K562 (cell line): ENCODE data around the gene NES. TPM values are rescaled to one million over a fixed set of nuclear protein-coding genes. Genes with fewer than 3 reads are reported as not detected.
A peak's percentile ranks its signal among the peaks of the same experiment; 100 is the strongest.

ENCODE experiments used
- BHLHE40 ChIP-seq: IDR thresholded peaks from 2 replicates; pipeline ENCODE4 v1.6.1; 2011; ENCODE audit warnings: low read length, improper control_type of control experiment
- BRD4 ChIP-seq: fragments of 200-600 bp; sonication (generic); IDR thresholded peaks from 2 replicates; pipeline ENCODE4 v1.6.1; 2017; ENCODE audit warnings: inconsistent platforms
- CCAR2 ChIP-seq: fragments of 200-400 bp; formaldehyde crosslinking; IDR thresholded peaks from 2 replicates; pipeline ENCODE4 v1.6.1; 2017; ENCODE audit warnings: mild to moderate bottlenecking, low read depth, low read length
- HCFC1 ChIP-seq: IDR thresholded peaks from 2 replicates; pipeline ENCODE4 v1.6.1; 2012; ENCODE audit warnings: low read depth, low read length, improper control_type of control experiment
- HDGF ChIP-seq: fragments of 450-650 bp; IDR thresholded peaks from 2 replicates; pipeline ENCODE4 v1.6.1; 2016
- IRF2 ChIP-seq: sonication (generic); formaldehyde crosslinking; IDR thresholded peaks from 2 replicates; pipeline ENCODE4 v1.8.1; 2022; ENCODE audit warnings: mild to moderate bottlenecking, missing genetic modification reagents
- KAT7 ChIP-seq: sonication (generic); formaldehyde crosslinking; IDR thresholded peaks from 2 replicates; pipeline ENCODE4 v1.8.0; 2022; ENCODE audit warnings: missing genetic modification reagents, mild to moderate bottlenecking, borderline replicate concordance
- LEF1 ChIP-seq: fragments of 450-650 bp; IDR thresholded peaks from 2 replicates; pipeline ENCODE4 v1.6.1; 2016; ENCODE audit warnings: mild to moderate bottlenecking
- PRMT5 ChIP-seq: sonication (generic); formaldehyde crosslinking; IDR thresholded peaks from 2 replicates; pipeline ENCODE4 v1.5.0; 2020; ENCODE audit warnings: missing genetic modification reagents
- SIN3B ChIP-seq: fragments of 450-650 bp; IDR thresholded peaks from 2 replicates; pipeline ENCODE4 v1.6.1; 2017; ENCODE audit warnings: low read depth, mild to moderate bottlenecking, moderate library complexity
- TCF3 ChIP-seq: sonication (generic); formaldehyde crosslinking; IDR thresholded peaks from 2 replicates; pipeline ENCODE4 v1.4.0; 2020; ENCODE audit warnings: mild to moderate bottlenecking, missing genetic modification reagents
- YY1 ChIP-seq, 3 experiments: IDR thresholded peaks; 2 replicates each; pipeline ENCODE4 v1.6.1; 2011; ENCODE audit warnings: low read length in 2 of 3, mild to moderate bottlenecking in 2 of 3, moderate library complexity in 2 of 3, borderline replicate concordance in 1 of 3, control low read depth in 1 of 3, low read depth in 1 of 3; ENCODE audit not compliant: insufficient read depth in 3 of 3, insufficient replicate concordance in 2 of 3, control insufficient read depth in 1 of 3, insufficient read length in 1 of 3; ENCODE audit errors: extremely low read depth in 1 of 3
- ZFP36 ChIP-seq: fragments of 150-350 bp; IDR thresholded peaks from 2 replicates; pipeline ENCODE4 v1.6.1; 2018; ENCODE audit warnings: low read length, low read depth; ENCODE audit not compliant: partially characterized antibody
- ZNF12 ChIP-seq: sonication (generic); formaldehyde crosslinking; IDR thresholded peaks from 2 replicates; pipeline ENCODE4 v1.4.0; 2020; ENCODE audit warnings: mild to moderate bottlenecking, missing genetic modification reagents
- ZNF507 ChIP-seq: conservative IDR thresholded peaks from 2 replicates; pipeline ENCODE4 v1.6.1; 2017; ENCODE audit warnings: missing genetic modification characterization, missing compliant biosample characterization
- ZNF696 ChIP-seq: fragments of 250-450 bp; sonication (Bioruptor Pico); conservative IDR thresholded peaks from 2 replicates; pipeline ENCODE4 v1.4.0; 2020; ENCODE audit warnings: mild to moderate bottlenecking, moderate library complexity
- ZNF76 ChIP-seq: fragments of 250-450 bp; sonication (Bioruptor Pico); IDR thresholded peaks from 2 replicates; pipeline ENCODE4 v1.4.0; 2020; ENCODE audit warnings: mild to moderate bottlenecking, moderate library complexity, borderline replicate concordance
- polyA plus RNA-seq, 8 experiments: library from polyadenylated mRNA; depleted of rRNA in 4 of 8; stranded (reverse) in 5 of 8; unstranded in 3 of 8; fragments of >200 nt; fragmentation: Nextera tagmentation in 2 of 8; fragmentation: Illumina TruSeq in 1 of 8; extraction: Ambion mirVana in 2 of 8; extraction: Trizol in 1 of 8; gene quantifications; 2 replicates each; pipeline versions ENCODE4 v1.2.1 to v1.2.3, GENCODE V29; 2011 to 2014; ENCODE audit warnings: inconsistent platforms in 1 of 8, missing spikeins in 1 of 8
- total RNA-seq, 7 experiments: library from RNA; depleted of rRNA in 6 of 7; stranded (reverse); fragments of >200 nt in 6 of 7; fragmentation: Illumina TruSeq in 2 of 7; extraction: Trizol in 2 of 7; gene quantifications; 2 replicates each; pipeline versions ENCODE4 v1.2.1 to v1.2.3, GENCODE V29; 2011 to 2021; ENCODE audit warnings: low replicate concordance in 1 of 7
- TF ChIP-seq, protein P1 (sequence below): sonication (generic); formaldehyde crosslinking; IDR thresholded peaks from 2 replicates; pipeline ENCODE4 v1.8.0; 2023; ENCODE audit warnings: missing genetic modification reagents, mild to moderate bottlenecking, borderline replicate concordance
- TF ChIP-seq, protein P2 (sequence below): fragments of 450-650 bp; formaldehyde crosslinking; IDR thresholded peaks from 2 replicates; pipeline ENCODE4 v1.4.0; 2020; ENCODE audit warnings: mild to moderate bottlenecking, moderate library complexity
- TF ChIP-seq, protein P3 (sequence below): sonication (generic); formaldehyde crosslinking; IDR thresholded peaks from 2 replicates; pipeline ENCODE4 v1.8.0; 2022; ENCODE audit warnings: mild to moderate bottlenecking, missing genetic modification reagents

The NES gene
- total and polyA plus RNA-seq, 9 of the 15 experiments (the other 6 are each of a cell fraction or from before 2014, with no cell fraction given): 0.10 to 8.6 (median 4.2) TPM

DNA sequence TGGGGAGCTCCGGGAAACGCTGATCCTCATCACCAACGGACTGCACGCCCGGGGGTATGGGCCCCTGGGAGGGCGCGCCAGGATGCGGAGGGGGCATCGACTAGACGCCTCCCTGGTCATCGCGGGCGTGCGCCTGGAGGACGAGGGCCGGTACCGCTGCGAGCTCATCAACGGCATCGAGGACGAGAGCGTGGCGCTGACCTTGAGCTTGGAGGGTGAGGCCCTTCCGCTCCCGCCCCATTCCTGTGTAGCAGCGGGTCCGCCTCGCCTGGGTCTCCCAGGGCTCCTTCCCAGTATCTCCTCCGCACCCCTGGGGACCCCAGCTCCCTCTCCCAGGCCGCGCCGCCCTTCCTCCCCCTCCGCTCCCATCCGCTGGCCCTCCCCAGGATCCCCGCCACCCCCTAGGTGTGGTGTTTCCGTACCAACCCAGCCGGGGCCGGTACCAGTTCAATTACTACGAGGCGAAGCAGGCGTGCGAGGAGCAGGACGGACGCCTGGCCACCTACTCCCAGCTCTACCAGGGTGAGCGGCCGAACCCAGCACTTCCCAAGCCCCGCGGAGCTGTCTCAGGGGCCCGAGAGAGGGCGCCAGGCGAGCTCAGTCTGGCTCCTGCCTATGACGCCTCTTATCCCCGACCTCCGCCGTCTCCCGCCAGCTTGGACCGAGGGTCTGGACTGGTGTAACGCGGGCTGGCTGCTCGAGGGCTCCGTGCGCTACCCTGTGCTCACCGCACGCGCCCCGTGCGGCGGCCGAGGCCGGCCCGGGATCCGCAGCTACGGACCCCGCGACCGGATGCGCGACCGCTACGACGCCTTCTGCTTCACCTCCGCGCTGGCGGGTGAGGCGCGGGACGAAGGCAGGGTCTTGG is 53.0 kb downstream of the NES start (continued):
- TF ChIP-seq ZNF507 (tag) (no peak), HCFC1 (peak; percentile 75), LEF1 (no peak), HDGF (no peak), ZFP36 (no peak), BHLHE40 (no peak), SIN3B (peak; percentile 81), KAT7 (CRISPR knock-in tag) (peak; percentile 24; the same call in 1 of the 2 replicates), ZNF76 (CRISPR knock-in tag) (no peak), PRMT5 (CRISPR knock-in tag) (no peak), CCAR2 (no peak), BRD4 (no peak), TCF3 (CRISPR knock-in tag) (no peak), IRF2 (CRISPR knock-in tag) (no peak), ZNF696 (CRISPR knock-in tag) (no peak), YY1 (IDR thresholded peaks at IDR 0.05; ENCODE audit: borderline replicate concordance in 1 of 3, control insufficient read depth in 1 of 3, extremely low read depth in 1 of 3, insufficient read depth in 3 of 3, insufficient read length in 1 of 3, insufficient replicate concordance in 2 of 3, low read depth in 1 of 3, low read length in 2 of 3) (peak in 2 of 3 experiments; percentile 61 to 82), ZNF12 (CRISPR knock-in tag) (peak; percentile 24)
- TF ChIP-seq, protein P1, sequence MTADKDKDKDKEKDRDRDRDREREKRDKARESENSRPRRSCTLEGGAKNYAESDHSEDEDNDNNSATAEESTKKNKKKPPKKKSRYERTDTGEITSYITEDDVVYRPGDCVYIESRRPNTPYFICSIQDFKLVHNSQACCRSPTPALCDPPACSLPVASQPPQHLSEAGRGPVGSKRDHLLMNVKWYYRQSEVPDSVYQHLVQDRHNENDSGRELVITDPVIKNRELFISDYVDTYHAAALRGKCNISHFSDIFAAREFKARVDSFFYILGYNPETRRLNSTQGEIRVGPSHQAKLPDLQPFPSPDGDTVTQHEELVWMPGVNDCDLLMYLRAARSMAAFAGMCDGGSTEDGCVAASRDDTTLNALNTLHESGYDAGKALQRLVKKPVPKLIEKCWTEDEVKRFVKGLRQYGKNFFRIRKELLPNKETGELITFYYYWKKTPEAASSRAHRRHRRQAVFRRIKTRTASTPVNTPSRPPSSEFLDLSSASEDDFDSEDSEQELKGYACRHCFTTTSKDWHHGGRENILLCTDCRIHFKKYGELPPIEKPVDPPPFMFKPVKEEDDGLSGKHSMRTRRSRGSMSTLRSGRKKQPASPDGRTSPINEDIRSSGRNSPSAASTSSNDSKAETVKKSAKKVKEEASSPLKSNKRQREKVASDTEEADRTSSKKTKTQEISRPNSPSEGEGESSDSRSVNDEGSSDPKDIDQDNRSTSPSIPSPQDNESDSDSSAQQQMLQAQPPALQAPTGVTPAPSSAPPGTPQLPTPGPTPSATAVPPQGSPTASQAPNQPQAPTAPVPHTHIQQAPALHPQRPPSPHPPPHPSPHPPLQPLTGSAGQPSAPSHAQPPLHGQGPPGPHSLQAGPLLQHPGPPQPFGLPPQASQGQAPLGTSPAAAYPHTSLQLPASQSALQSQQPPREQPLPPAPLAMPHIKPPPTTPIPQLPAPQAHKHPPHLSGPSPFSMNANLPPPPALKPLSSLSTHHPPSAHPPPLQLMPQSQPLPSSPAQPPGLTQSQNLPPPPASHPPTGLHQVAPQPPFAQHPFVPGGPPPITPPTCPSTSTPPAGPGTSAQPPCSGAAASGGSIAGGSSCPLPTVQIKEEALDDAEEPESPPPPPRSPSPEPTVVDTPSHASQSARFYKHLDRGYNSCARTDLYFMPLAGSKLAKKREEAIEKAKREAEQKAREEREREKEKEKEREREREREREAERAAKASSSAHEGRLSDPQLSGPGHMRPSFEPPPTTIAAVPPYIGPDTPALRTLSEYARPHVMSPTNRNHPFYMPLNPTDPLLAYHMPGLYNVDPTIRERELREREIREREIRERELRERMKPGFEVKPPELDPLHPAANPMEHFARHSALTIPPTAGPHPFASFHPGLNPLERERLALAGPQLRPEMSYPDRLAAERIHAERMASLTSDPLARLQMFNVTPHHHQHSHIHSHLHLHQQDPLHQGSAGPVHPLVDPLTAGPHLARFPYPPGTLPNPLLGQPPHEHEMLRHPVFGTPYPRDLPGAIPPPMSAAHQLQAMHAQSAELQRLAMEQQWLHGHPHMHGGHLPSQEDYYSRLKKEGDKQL: no peak
- TF ChIP-seq, protein P2, sequence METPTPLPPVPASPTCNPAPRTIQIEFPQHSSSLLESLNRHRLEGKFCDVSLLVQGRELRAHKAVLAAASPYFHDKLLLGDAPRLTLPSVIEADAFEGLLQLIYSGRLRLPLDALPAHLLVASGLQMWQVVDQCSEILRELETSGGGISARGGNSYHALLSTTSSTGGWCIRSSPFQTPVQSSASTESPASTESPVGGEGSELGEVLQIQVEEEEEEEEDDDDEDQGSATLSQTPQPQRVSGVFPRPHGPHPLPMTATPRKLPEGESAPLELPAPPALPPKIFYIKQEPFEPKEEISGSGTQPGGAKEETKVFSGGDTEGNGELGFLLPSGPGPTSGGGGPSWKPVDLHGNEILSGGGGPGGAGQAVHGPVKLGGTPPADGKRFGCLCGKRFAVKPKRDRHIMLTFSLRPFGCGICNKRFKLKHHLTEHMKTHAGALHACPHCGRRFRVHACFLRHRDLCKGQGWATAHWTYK (CRISPR knock-in tag): 0 out of 2 replicates have a peak, but pooled peaks have one; percentile 21
- TF ChIP-seq, protein P3, sequence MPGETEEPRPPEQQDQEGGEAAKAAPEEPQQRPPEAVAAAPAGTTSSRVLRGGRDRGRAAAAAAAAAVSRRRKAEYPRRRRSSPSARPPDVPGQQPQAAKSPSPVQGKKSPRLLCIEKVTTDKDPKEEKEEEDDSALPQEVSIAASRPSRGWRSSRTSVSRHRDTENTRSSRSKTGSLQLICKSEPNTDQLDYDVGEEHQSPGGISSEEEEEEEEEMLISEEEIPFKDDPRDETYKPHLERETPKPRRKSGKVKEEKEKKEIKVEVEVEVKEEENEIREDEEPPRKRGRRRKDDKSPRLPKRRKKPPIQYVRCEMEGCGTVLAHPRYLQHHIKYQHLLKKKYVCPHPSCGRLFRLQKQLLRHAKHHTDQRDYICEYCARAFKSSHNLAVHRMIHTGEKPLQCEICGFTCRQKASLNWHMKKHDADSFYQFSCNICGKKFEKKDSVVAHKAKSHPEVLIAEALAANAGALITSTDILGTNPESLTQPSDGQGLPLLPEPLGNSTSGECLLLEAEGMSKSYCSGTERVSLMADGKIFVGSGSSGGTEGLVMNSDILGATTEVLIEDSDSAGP (CRISPR knock-in tag): no peak
